Astrocyte (in vitro differentiated cells and primary cell): ENCODE data around the gene EZH1.

Experiments
- EZH2 ChIP-seq: IDR thresholded peaks from 2 replicates; pipeline ENCODE4 v1.6.1; 2012; ENCODE audit warnings: mild to moderate bottlenecking, low read length, inconsistent platforms; ENCODE audit not compliant: insufficient read depth
- TF ChIP-seq, protein P1 (sequence below): IDR thresholded peaks from 2 replicates; pipeline ENCODE4 v1.5.1; 2011; ENCODE audit warnings: low read depth, mild to moderate bottlenecking, inconsistent platforms, low read length, moderate library complexity; ENCODE audit not compliant: insufficient read depth

DNA sequence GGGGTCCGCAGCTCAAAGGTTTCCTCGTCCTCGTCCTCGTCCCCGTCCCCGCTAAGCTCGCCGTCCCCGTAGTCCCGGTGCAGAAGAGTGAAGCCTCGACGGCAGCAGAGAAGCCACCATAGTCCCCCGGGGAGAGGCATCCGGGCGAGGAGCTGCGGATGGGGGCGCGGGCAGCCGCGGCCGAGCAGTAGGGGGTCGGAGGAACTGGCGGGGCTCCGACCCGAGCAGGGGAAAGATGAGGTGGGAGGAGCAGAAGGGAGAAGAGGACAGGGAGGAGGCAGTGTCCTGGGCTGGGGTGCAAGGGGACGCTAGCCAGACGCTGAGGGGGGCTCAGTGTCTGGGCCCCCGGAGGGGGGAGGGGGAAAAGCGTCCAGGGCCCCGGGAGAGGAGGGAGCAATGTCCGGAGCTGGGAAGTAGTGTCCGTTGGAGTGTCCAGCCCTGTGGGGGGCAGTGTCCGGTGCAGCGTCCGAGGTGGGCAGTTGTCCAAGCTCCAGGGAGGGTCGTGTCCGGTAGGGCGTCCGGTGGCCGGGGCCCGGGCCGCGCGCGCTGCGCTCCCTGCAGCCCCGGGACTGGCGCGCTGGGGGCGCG lies 68.3 kb downstream of the EZH1 start, which contains the start of gene PLEKHH3:
- TF ChIP-seq, protein P1, sequence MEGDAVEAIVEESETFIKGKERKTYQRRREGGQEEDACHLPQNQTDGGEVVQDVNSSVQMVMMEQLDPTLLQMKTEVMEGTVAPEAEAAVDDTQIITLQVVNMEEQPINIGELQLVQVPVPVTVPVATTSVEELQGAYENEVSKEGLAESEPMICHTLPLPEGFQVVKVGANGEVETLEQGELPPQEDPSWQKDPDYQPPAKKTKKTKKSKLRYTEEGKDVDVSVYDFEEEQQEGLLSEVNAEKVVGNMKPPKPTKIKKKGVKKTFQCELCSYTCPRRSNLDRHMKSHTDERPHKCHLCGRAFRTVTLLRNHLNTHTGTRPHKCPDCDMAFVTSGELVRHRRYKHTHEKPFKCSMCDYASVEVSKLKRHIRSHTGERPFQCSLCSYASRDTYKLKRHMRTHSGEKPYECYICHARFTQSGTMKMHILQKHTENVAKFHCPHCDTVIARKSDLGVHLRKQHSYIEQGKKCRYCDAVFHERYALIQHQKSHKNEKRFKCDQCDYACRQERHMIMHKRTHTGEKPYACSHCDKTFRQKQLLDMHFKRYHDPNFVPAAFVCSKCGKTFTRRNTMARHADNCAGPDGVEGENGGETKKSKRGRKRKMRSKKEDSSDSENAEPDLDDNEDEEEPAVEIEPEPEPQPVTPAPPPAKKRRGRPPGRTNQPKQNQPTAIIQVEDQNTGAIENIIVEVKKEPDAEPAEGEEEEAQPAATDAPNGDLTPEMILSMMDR = no peak
- TF ChIP-seq EZH2 = no peak
